Measurements from ENCODE around the gene OSCP1.
A peak's percentile ranks its signal among the peaks of the same experiment; 100 is the strongest.

Gene OSCP1

GRCh38 chr1:36475341-36475740 lies 25.1 kb upstream of the OSCP1 start:
- DNase-seq (ENCODE audit: low read depth in 3 of 3): no peak

- no peak for DNase-seq (ENCODE audit: low read depth in 3 of 3)
Observed at GRCh38 chr1:36472656-36473055, 22.4 kb upstream of the OSCP1 start.

- no peak for DNase-seq (ENCODE audit: low read depth in 3 of 3)
Observed at GRCh38 chr1:36471830-36472641, 21.8 kb upstream of the OSCP1 start.

GRCh38 chr1:36469163-36469562 lies 18.9 kb upstream of the OSCP1 start:
- no peak for DNase-seq (ENCODE audit: low read depth in 3 of 3)

GRCh38 chr1:36467700-36468455 lies 17.6 kb upstream of the OSCP1 start:
- no peak for DNase-seq (ENCODE audit: low read depth in 3 of 3)

GRCh38 chr1:36467027-36467410 lies 16.8 kb upstream of the OSCP1 start:
- no peak for DNase-seq (ENCODE audit: low read depth in 3 of 3)

GRCh38 chr1:36466370-36467026 lies 16.2 kb upstream of the OSCP1 start:
- no peak for DNase-seq (ENCODE audit: low read depth in 3 of 3)

GRCh38 chr1:36465731-36466369 lies 15.6 kb upstream of the OSCP1 start:
- DNase-seq (ENCODE audit: low read depth in 3 of 3): no peak

- no peak for DNase-seq (ENCODE audit: low read depth in 3 of 3)
Observed at GRCh38 chr1:36464605-36465393, 14.5 kb upstream of the OSCP1 start.

- peak; percentile 92 to 95 (median 92) for DNase-seq (ENCODE audit: low read depth in 3 of 3)
Observed at GRCh38 chr1:36463803-36464604, 13.8 kb upstream of the OSCP1 start, which contains the start of gene MRPS15. TSS of gene MRPS15 (minus strand) at chr1:36464384. CDS start at chr1:36464275, 109 bp downstream.

GRCh38 chr1:36463463-36463802 lies 13.2 kb upstream of the OSCP1 start:
- no peak for DNase-seq (ENCODE audit: low read depth in 3 of 3)

GRCh38 chr1:36458910-36459309 lies 8.7 kb upstream of the OSCP1 start:
- peak; percentile 13 to 22 (median 22) for DNase-seq (ENCODE audit: low read depth in 3 of 3)

GRCh38 chr1:36457691-36458090 lies 7.4 kb upstream of the OSCP1 start:
- DNase-seq (ENCODE audit: low read depth in 3 of 3): no peak

GRCh38 chr1:36456391-36456928 lies 6.2 kb upstream of the OSCP1 start:
- no peak for DNase-seq (ENCODE audit: low read depth in 3 of 3)

GRCh38 chr1:36455386-36455785 lies 5.1 kb upstream of the OSCP1 start:
- no peak for DNase-seq (ENCODE audit: low read depth in 3 of 3)

GRCh38 chr1:36453600-36454388 lies 3.5 kb upstream of the OSCP1 start:
- no peak for DNase-seq (ENCODE audit: low read depth in 3 of 3)

GRCh38 chr1:36453051-36453450 lies 2.8 kb upstream of the OSCP1 start:
- no peak for DNase-seq (ENCODE audit: low read depth in 3 of 3)

- DNase-seq (ENCODE audit: low read depth in 3 of 3): no peak
Observed at GRCh38 chr1:36450919-36451305, 661 bp upstream of the OSCP1 start.

GRCh38 chr1:36448530-36449056 lies 1.7 kb downstream of the OSCP1 start:
- DNase-seq (ENCODE audit: low read depth in 3 of 3): no peak
